Cardiac septum (tissue), 1 donor: ENCODE results near the gene ZNF674. TPM values are rescaled to one million over a fixed set of nuclear protein-coding genes. Genes with fewer than 3 reads are reported as not detected.
"Not testable (repeated sequence)": the region's sequence is repeated elsewhere in the genome, so short reads cannot be mapped to it uniquely, and the experiment has no call there.

Source experiments
- DNase-seq: peaks from one replicate; pipeline ENCODE4 v3.0.0-alpha.2; 2020; ENCODE audit warnings: low spot score
- intact Hi-C: fragments of 100-400 bp; cut with DNase I; formaldehyde crosslinking; loops from one replicate; pipeline ENCODE4 v1.14.0; 2022
- total RNA-seq: library from RNA; stranded (reverse); fragmentation: NEBNext Ultra II Directional; extraction: Animal tissue kit (Norgen Biotek cat#: 25700); gene quantifications from one replicate; pipeline ENCODE4 v1.2.1, GENCODE V29; 2021
- donor health status: DM: no; HTN: no; CAD: no.

The ZNF674 gene
- total RNA-seq, 1 donor from 2014 or later = 2.0 TPM

DNA sequence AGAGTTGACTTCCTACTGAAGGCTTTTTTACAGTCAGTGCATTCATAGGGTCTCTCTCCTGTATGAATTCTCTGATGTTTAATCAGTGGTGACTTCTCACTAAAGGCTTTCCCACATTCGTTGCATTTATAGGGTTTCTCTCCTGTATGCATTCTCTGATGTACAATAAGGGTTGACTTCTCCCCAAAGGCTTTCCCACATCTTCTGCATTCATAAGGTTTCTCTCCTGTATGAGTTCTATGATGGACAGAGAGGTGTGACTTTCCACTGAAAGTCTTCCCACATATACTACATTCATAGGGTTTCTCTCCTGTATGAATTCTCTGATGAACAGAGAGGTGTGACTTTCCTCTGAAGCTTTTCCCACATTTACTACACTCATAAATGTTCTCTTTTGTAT, 45.2 kb downstream of the ZNF674 start:
- intact Hi-C loops = no loop called here
- DNase-seq = no peak

DNA sequence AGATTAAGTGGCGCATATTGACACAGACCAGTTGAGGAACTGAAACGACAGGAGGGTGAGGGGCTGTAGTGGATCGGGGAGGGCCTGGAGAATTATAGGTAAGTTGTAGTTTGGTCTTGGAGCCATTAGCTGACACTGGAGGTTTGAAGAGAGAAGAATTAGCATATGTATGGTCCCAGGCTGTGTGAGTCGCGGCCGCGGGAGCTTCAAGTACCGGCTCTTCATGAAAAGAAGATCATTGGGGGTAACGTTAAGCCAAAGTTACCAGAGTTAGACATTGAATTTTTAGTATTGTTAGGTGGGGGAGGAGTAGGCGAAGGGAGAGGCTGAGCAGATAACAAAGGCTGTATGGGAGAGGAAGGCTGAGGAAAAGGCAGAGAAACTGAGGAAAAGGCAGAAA, 56.5 kb downstream of the ZNF674 start:
- no peak for DNase-seq
- intact Hi-C loops = no loop called here

DNA sequence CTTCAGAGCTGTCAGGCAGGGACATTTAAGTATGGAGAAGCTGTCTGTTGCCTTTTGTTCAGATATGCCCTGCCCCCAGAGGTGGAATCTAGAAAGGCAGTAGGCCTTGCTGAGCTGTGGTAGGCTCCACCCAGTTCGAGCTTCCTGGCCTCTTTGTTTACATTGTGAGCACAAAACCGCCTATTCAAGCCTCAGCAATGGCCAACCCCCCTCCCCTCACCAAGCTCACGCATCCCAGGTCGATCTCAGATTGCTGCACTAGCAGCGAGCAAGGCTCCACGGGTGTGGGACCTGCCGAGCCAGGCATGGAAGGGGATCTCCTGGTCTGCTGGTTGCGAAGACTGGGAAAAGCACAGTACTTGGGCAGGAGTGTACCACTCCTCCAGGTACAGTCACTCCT, 59.3 kb downstream of the ZNF674 start:
- DNase-seq = no peak
- intact Hi-C loops = no loop called here

DNA sequence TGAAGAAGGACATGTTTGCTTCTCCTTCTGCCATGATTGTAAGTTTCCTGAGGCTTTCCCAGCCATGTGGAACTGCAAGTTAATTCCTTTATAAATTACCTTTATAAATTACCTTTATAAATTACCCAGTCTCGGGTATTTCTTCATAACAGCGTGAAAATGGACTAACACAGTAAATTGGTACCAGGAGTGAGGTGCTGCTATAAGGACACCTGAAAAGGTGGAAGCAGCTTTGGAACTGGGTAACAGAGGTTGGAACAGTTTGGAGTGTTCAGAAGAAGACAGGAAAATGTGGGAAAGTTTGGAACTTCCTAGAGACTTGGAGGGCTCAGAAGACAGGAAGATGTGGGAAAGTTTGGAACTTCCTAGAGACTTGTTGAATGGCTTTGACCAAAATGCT, 66.6 kb downstream of the ZNF674 start:
- DNase-seq, intact Hi-C loops: not testable (repeated sequence)

DNA sequence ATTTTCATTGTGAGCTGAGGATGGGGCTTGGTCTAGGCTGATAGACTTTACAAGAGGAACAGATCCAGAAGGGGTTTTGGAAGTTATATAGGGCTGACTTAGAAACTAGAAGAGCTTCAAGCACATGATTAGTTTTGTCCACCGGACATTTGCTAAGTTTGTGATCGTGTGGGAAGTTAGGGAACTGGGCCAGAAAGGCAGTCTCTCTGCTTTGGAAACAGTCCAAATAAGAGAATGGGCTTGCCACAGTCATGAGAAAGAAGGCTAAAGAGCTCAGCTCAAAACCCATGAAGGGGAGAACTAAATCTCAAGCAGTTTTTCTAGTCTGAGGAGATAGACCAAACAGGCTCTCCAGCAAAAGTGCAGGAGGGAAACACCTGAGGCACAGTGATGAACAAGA, 67.8 kb downstream of the ZNF674 start:
- intact Hi-C loops = no loop called here
- no peak for DNase-seq

DNA sequence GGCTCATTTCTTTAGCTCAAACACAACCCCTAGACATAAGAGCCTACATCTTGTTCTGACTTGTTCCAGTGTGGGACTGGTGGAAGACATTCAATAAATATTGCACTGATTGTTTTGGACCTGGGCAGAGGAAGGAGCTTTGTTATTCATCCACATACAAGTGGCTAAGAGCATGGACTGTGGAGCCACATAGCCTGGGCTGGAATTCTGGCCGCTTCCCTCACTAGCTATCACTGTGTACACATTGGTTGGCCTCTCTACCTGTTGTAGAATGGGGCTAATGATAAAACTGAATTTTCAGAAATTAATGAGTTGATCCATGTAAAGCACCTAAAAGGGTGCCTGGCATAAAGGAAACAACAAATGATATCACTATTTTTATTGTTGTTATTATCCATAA, 80.0 kb downstream of the ZNF674 start:
- intact Hi-C loops = no loop called here
- no peak for DNase-seq

DNA sequence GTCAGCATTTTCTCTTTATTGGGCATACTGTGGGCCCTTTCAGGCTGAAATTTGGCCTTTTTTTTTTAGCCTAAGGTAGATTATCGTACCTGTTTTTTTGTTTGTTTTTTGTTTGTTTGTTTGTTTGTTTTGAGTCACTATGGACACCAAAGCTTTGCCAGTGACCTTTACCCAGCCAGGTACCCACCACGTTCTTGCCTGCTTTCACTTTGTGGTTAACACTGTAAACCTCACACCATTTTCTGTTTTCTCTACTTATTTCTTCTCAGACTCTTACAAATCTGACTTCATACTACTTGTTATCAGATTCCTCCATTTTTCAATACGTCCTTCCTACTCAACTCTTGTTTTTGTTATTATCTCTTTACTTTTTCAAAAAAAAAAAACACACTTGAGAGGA, 81.5 kb downstream of the ZNF674 start:
- no peak for DNase-seq
- intact Hi-C loops = no loop called here

DNA sequence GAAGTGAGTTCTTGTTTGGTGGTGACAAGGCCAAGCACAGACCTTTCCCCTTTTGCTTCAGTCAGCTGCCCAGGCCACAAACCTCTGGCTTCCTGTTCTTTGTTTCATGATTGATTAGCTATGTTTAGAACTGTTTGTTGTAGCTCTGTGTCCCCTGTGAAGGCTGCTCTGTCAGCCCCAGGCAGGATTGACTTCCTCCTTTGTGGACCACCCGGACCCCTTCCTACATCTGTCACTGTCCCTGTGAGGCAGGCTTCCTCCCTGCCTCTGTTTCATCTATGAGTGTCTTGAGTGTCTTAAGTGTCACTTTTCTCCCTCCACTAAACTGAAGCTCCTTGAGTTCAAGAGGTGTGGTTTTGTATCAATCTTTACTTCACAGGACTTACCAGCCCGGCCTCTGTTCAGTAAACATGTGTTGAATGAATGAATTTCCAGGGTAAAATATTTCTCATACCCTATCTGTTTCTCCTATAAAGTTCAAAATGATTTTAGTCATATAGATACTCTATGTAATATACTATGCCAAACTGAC, 83.5 kb downstream of the ZNF674 start:
- intact Hi-C loops = no loop called here
- DNase-seq = no peak

DNA sequence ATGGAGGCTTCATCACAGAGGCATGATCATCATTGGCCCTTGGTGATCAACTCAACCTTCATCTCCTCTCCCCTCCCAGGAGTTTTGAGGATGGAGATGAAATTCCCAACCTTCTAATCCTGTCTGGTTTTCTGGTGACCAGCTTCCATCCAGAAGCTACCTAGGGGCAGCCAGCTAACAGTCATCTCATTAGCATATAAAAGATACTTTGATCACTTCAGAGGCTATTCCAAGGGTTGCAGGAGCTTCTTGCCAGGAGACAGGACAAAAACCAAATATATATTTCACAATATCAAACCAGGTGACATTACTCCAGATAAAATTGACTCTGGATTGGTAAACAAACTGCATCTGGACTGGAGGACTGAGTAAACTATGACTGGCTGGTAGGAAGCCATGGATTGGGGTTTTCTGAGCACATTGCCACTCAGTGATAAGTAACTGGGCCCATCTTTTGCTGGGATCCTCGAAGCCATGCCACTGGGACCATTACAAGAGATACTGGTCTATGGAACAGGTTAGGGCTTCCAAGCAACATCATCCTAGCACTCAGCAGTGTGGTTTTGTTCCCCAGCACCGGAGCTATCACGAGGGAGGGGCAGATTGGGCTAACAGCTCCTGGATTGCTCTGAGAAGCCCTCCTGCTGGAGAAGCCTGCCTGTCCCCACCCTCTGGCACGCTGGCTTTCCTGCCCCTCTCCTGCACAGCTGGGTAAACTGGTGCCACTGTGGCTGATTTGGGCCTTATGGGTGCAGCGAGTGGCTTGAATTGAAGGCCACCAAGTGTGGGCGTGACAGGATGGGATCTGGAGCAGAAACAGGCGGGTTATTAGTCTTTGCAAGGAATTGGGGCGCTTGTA, 84.2 kb downstream of the ZNF674 start:
- intact Hi-C loops, DNase-seq: not testable (repeated sequence)

DNA sequence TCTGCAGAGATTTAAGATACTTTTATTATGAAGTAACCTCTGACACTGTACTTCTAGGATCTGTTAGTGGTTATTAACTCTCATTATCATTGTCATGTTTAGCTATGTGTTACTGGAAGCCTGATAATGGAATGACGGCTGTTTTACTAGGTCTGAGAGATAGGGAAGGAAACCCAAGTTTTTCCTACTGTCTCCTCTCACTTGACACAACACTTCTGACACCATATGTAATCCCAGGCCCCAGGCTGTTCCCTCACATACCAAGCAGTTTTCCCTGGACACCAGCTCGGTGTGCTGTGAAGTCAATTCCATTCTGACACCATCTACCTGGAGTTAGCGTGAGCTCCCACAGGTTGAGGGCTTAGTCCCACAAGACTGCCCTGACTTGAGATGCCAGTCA, 85.6 kb downstream of the ZNF674 start:
- intact Hi-C loops = no loop called here
- DNase-seq = no peak

DNA sequence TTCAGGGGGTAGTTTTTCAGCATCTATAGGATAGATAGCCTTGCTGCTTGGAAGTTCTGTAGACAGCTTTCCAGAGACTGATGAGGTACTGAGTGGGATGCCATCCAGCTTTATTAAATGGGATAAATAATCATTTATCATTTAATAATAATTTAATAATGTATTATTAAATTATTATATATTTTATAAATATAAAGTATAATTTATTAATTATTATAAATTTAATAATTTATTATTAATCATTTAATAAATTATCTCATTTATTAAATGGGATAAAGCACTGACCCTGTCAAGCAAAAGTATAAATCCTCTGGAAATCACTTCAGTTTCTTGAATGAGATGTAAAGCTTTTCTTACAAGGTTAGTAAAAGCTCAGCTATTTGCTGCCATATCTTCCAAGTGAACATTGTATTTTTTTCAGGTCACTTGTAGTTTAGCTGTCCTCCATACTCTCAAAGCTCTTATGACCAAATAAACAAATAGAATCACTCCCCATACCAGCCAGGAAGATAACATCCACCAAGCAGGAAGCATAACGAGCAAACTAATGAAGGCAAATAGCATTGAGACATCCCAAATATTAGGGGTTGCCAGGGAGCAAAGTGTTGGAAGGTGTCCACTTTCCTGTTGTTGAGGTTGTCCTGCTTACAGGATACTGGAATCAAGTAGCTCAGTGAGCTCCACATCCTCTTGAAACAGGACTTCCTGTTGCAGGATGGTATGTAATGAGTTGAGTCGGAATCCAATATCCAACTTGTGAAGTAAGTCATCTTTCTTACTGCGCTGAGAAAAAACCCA, 88.9 kb downstream of the ZNF674 start:
- intact Hi-C loops = no loop called here
- DNase-seq = no peak

Other genes starting within 250 kb of the ZNF674 start
- 3.5 TPM for gene CHST7, start 28.3 kb upstream of the ZNF674 start, total RNA-seq
- 1.0 TPM for gene SLC9A7, start 213.7 kb upstream of the ZNF674 start, total RNA-seq